Effector CD4-positive, alpha-beta T cell (primary cell): ENCODE measurements around the gene NFE2L2.
"Not testable (repeated sequence)": the region's sequence is repeated elsewhere in the genome, so short reads cannot be mapped to it uniquely, and the experiment has no call there.

Experiments used
- DNase-seq: peaks from one replicate; pipeline ENCODE4 v3.0.0-alpha.2; 2020

The NFE2L2 gene

GRCh38 chr2:177188482-177189469 lies 75.8 kb downstream of the NFE2L2 start:
- DNase-seq, result no peak

GRCh38 chr2:177187631-177188312 lies 76.8 kb downstream of the NFE2L2 start:
- no peak for DNase-seq

- not testable (repeated sequence) for DNase-seq
Measured at GRCh38 chr2:177186038-177186437, 78.5 kb downstream of the NFE2L2 start.

GRCh38 chr2:177184606-177185005 lies 79.9 kb downstream of the NFE2L2 start:
- no peak for DNase-seq

- no peak for DNase-seq
Measured at GRCh38 chr2:177183860-177184259, 80.7 kb downstream of the NFE2L2 start.
